Measurements from ENCODE around the gene OR10A6. TPM values are rescaled to one million over a fixed set of nuclear protein-coding genes. Genes with fewer than 3 reads are reported as not detected.

The OR10A6 gene
- total RNA-seq, 4 donors from 2014 or later, result not detected

DNA sequence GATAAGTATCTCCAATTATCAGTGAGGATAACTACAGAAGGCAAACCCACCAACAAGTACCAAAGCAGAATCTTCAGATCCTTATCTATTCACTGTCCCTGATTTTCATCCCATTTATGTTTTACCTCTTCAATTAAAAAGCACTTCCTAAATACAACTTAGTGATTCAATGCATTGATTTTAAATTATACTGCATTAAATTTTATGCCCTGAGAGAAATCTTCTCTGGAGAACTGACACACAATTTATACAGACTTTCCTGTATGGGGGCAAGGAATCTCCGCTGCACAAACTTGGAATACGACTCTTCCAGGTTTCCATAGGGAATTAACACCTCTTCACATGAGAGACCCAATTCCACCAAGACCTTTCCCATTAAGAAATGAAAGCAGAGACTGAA, 10.5 kb upstream of the OR10A6 start, which contains the start of gene OR10A3:
Gene OR10A3 (minus strand): TSS at position 101 of the 400 bp plus-strand sequence. CDS start 2,188 bp downstream, outside the sequence.
- Histone ChIP-seq H3K4me3 (no peak within 1 kb of the TSS), H3K9me3 (peaks cover 0 to 34% (median 7%) of the 10 kb centered on the region in 4 donors), H3K27me3 (no peaks in the 10 kb centered on the region), H3K27ac (no peak within 1 kb of the TSS), H3K36me3 (no peaks in the 10 kb centered on the region), H3K4me1 (no peaks in the 10 kb centered on the region)
- DNase-seq (ENCODE audit: low spot score in 2 of 2), result no peak
- 83% methylated on average over 2 of the region's 2 CpGs for WGBS, 2 donors
- TF ChIP-seq EP300 (IDR thresholded peaks at IDR 0.05), result no peak
- no peak for TF ChIP-seq POLR2A (IDR thresholded peaks at IDR 0.05)

DNA sequence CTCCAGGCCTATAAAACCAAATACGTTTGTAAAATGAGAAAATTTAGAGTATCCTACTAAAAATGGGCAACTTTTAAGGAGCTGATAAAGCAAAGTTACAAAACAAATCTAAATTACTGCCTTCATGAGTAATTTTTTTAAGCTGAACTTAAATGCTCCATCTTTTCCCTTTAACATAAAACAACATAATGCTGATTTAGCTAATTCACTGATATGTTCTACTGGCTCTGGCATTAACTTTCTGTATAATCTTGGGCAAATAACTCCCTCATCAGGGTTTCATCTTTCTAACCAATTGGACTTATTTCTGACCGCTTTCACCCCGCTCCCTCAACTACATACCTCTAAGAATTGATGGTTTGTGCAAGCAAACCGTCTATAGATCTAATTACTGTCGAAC, 10.1 kb upstream of the OR10A6 start:
- Histone ChIP-seq H3K36me3 (no peaks in the 10 kb centered on the region), H3K9me3 (peaks cover 0 to 34% (median 7%) of the 10 kb centered on the region in 4 donors), H3K4me3 (no peak overlapping the region), H3K27ac (no peak overlapping the region), H3K4me1 (no peaks in the 10 kb centered on the region), H3K27me3 (no peaks in the 10 kb centered on the region)
- DNase-seq (ENCODE audit: low spot score in 2 of 2), result no peak
- no peak for TF ChIP-seq EP300 (IDR thresholded peaks at IDR 0.05)
- no peak for TF ChIP-seq POLR2A (IDR thresholded peaks at IDR 0.05)
- TF ChIP-seq, protein P1, sequence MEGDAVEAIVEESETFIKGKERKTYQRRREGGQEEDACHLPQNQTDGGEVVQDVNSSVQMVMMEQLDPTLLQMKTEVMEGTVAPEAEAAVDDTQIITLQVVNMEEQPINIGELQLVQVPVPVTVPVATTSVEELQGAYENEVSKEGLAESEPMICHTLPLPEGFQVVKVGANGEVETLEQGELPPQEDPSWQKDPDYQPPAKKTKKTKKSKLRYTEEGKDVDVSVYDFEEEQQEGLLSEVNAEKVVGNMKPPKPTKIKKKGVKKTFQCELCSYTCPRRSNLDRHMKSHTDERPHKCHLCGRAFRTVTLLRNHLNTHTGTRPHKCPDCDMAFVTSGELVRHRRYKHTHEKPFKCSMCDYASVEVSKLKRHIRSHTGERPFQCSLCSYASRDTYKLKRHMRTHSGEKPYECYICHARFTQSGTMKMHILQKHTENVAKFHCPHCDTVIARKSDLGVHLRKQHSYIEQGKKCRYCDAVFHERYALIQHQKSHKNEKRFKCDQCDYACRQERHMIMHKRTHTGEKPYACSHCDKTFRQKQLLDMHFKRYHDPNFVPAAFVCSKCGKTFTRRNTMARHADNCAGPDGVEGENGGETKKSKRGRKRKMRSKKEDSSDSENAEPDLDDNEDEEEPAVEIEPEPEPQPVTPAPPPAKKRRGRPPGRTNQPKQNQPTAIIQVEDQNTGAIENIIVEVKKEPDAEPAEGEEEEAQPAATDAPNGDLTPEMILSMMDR (IDR thresholded peaks at IDR 0.05), result no peak
- 51 to 67% methylated on average over 5 of the region's 5 CpGs for WGBS, 2 donors

DNA sequence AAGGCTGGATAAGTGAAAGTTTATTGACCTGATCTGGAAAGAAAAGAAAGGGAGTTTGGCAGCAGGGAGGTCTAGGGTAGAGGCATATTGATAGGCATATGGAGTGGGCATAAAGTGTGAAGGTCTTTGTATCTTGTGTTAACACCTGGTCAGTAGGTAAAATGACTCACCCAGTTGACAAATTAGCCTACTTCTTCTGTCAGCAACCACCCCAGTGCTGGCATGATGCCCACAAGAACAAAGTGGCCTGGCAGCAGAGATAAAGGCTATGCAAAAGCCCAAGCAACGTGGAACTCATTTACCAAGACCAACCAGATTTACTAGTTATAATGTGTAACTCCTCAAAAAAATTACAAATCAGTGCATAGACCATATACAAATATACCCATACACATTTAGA, 5.5 kb upstream of the OR10A6 start:
- Histone ChIP-seq H3K27me3 (no peaks in the 10 kb centered on the region), H3K36me3 (no peaks in the 10 kb centered on the region), H3K4me1 (no peaks in the 10 kb centered on the region), H3K4me3 (no peak overlapping the region), H3K9me3 (peaks cover 0 to 3% (median 0%) of the 10 kb centered on the region in 4 donors), H3K27ac (no peak overlapping the region)
- DNase-seq (ENCODE audit: low spot score in 2 of 2), result no peak
- WGBS, 2 donors, result 57 to 79% methylated on average over 1 of the region's 1 CpG
- TF ChIP-seq POLR2A (IDR thresholded peaks at IDR 0.05) (no peak), EP300 (IDR thresholded peaks at IDR 0.05) (no peak)
- TF ChIP-seq, protein P1 (IDR thresholded peaks at IDR 0.05), result no peak

DNA sequence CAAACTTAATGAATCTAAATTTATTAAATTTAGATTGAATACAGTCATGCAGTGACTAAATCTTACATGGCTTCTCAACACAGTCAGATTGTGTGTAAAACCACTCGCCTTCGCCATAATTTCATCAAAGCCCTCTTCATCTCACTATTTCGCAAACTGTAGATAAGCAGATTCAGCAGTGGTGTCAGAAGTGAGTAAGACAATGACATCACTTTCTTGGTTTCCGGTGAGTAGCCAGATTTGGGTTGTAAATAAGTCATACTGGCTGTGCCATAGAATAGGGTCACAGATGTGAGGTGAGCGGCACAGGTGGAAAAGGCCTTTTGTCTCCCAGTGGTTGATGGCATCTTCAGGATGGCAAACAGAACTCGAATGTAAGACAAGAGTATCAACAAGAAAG, 3.4 kb downstream of the OR10A6 start:
- H3K27ac ChIP-seq, result no peak overlapping the region
- H3K4me3 ChIP-seq, result no peak overlapping the region
- H3K36me3 ChIP-seq, result no peaks in the 10 kb centered on the region
- TF ChIP-seq EP300 (IDR thresholded peaks at IDR 0.05) (no peak), POLR2A (IDR thresholded peaks at IDR 0.05) (no peak)
- TF ChIP-seq, protein P1 (IDR thresholded peaks at IDR 0.05), result no peak
- H3K4me1 ChIP-seq, result no peaks in the 10 kb centered on the region
- H3K9me3 ChIP-seq, result no peaks in the 10 kb centered on the region
- DNase-seq (ENCODE audit: low spot score in 2 of 2), result no peak
- 86% methylated on average over 6 of the region's 6 CpGs for WGBS, 2 donors
- H3K27me3 ChIP-seq, result no peaks in the 10 kb centered on the region

DNA sequence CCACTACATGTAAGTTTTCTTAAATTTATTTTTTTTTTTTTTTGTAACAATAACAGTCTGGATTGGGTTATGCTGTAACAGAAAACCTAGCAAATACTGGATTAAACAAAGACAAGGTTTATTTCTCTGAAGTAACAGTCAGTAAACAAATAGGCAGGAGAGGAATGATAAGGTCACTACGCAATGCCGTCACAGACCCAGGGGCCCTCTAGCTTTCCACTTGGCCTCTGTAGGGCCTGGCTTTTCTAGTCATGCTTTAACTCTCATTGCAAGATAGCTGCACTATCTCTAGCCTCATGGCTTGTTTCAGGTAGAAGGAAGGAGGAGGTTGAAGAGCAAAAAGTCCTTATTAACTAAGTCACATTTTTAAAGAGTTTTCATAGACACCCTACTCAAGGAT, 6.5 kb downstream of the OR10A6 start:
- no peak for DNase-seq (ENCODE audit: low spot score in 2 of 2)
- 76 to 79% methylated on average over 2 of the region's 2 CpGs for WGBS, 2 donors
- no peaks in the 10 kb centered on the region for H3K36me3 ChIP-seq
- H3K9me3 ChIP-seq, result no peaks in the 10 kb centered on the region
- H3K27ac ChIP-seq, result no peak overlapping the region
- TF ChIP-seq, protein P1 (IDR thresholded peaks at IDR 0.05), result no peak
- TF ChIP-seq POLR2A (IDR thresholded peaks at IDR 0.05), result no peak
- no peak for TF ChIP-seq EP300 (IDR thresholded peaks at IDR 0.05)
- no peak overlapping the region for H3K4me3 ChIP-seq
- H3K27me3 ChIP-seq, result no peaks in the 10 kb centered on the region
- H3K4me1 ChIP-seq, result no peaks in the 10 kb centered on the region

DNA sequence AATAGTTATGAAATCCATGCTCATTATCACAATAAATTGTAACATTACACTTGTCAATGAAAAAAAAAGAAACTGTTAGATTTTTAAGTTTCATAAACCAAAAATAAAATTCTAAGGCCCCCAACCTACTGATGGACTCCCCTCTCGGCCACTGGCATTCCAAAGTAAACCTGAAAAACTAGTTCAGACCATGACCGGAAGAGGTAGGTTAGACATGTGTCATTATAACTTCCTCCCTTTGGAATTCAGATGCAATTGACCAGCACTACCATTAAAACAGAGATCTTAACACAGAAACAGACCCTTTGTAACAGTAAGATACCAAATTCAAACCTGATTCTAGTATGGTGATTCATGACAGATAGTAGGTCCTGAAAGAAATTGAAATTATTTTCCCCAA, 12.9 kb downstream of the OR10A6 start:
- Histone ChIP-seq H3K4me3 (no peak overlapping the region), H3K36me3 (no peaks in the 10 kb centered on the region), H3K27me3 (no peaks in the 10 kb centered on the region), H3K4me1 (no peaks in the 10 kb centered on the region), H3K27ac (no peak overlapping the region), H3K9me3 (no peaks in the 10 kb centered on the region)
- 62 to 84% methylated on average over 2 of the region's 2 CpGs for WGBS, 2 donors
- no peak for DNase-seq (ENCODE audit: low spot score in 2 of 2)
- TF ChIP-seq EP300 (IDR thresholded peaks at IDR 0.05) (no peak), POLR2A (IDR thresholded peaks at IDR 0.05) (no peak)
- TF ChIP-seq, protein P1 (IDR thresholded peaks at IDR 0.05), result no peak

Data from tibial nerve (tissue), 4 donors.